ENCODE measurements around the gene HUWE1.

HUWE1 gene

DNA sequence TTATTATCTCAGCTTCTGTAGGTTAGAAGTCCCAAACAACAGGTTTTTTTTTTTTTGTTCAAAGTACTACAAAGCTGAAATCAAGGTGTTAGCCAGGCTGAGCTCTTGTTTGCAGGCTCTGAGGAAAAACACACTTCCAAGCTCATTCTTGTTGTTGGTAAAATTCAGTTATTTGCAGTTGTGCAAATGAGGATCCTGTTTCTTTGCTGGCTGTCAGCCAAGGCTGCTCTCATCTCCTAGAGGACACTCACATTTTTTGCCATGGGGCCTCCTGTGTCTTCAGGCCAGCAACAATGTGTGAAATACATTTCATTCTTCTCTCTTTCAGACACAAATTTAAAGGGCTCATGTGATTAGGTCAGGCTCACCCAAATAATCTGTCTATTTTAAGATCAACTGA, 192.1 kb downstream of the HUWE1 start:
- DNase-seq = no peak

DNA sequence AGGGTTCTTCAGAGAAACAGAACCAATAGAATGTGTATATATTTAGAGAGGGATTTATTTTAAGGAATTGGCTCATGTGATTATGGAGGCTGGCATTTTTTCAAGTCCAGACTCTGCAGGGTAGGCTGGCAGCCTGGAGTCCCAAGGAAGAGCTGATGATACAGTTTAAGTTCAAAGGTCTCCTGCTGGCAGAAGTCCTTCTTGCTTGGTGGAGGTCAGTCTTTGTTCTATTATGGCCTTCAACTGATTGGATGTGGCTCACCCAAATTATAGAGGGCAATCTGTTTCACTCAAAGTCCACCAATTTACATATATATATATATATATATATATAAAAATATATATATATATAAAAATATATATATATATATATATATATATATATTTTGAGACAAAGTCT, 200.2 kb downstream of the HUWE1 start:
- DNase-seq = no peak

GRCh38 chrX:53483838-53484405, 202.6 kb downstream of the HUWE1 start:
- no peak for DNase-seq

GRCh38 chrX:53483416-53483815, 203.1 kb downstream of the HUWE1 start:
- no peak for DNase-seq
